Astrocyte (in vitro differentiated cells and primary cell): ENCODE data around the gene PYGB. TPM values are rescaled to one million over a fixed set of nuclear protein-coding genes. Genes with fewer than 3 reads are reported as not detected.

Experiments
- DNase-seq: peaks from one replicate; pipeline ENCODE4 v3.0.0-alpha.2; 2010; ENCODE audit warnings: low read depth
- FAIRE-seq: peaks from 2 replicates; lab custom pipeline; 2011; peaks lifted over from hg19 to GRCh38; lab: Jason Lieb, UNC
- H2AFZ ChIP-seq: 2 replicates; pipeline ENCODE4 v1.6.0; 2012; ENCODE audit warnings: low read depth, low read length, inconsistent platforms
- H3K27ac ChIP-seq: 2 replicates; pipeline ENCODE4 v1.5.1; 2011; ENCODE audit warnings: low read depth, low read length, inconsistent platforms
- H3K27me3 ChIP-seq: 2 replicates; pipeline ENCODE4 v1.6.0; 2011; ENCODE audit warnings: low read length, inconsistent platforms; ENCODE audit not compliant: insufficient read depth
- H3K36me3 ChIP-seq: 2 replicates; pipeline ENCODE4 v1.5.1; 2011; ENCODE audit warnings: low read length, inconsistent platforms; ENCODE audit not compliant: insufficient read depth
- H3K4me1 ChIP-seq: 2 replicates; pipeline ENCODE4 v1.5.1; 2011; ENCODE audit warnings: low read length, inconsistent platforms; ENCODE audit not compliant: insufficient read depth
- H3K4me2 ChIP-seq: 2 replicates; pipeline ENCODE4 v1.6.0; 2012; ENCODE audit warnings: low read length, inconsistent platforms
- H3K4me3 ChIP-seq: 2 replicates; pipeline ENCODE4 v1.5.1; 2011; ENCODE audit warnings: low read depth, mild to moderate bottlenecking, low read length, inconsistent platforms; ENCODE audit not compliant: insufficient read depth
- H3K79me2 ChIP-seq: 2 replicates; pipeline ENCODE4 v1.6.0; 2012; ENCODE audit warnings: mild to moderate bottlenecking, low read length, inconsistent platforms; ENCODE audit not compliant: insufficient read depth
- H3K9ac ChIP-seq: 2 replicates; pipeline ENCODE4 v1.6.0; 2012; ENCODE audit warnings: mild to moderate bottlenecking, low read length, inconsistent platforms
- H3K9me3 ChIP-seq: 2 replicates; pipeline ENCODE4 v1.5.1; 2012; ENCODE audit warnings: low read depth, mild to moderate bottlenecking, low read length, inconsistent platforms; ENCODE audit not compliant: insufficient read depth
- H4K20me1 ChIP-seq: 2 replicates; pipeline ENCODE4 v1.6.0; 2012; ENCODE audit warnings: low read length, inconsistent platforms; ENCODE audit not compliant: insufficient read depth
- H3K27ac Mint-ChIP-seq: one replicate; pipeline ENCODE4 v1.8.0; 2021; ENCODE audit warnings: mild to moderate bottlenecking, mixed read lengths; ENCODE audit not compliant: unreplicated experiment
- H3K27me3 Mint-ChIP-seq: one replicate; pipeline ENCODE4 v1.8.0; 2021; ENCODE audit warnings: low read depth, mixed read lengths; ENCODE audit not compliant: unreplicated experiment
- H3K36me3 Mint-ChIP-seq: one replicate; pipeline ENCODE4 v1.8.0; 2021; ENCODE audit warnings: low read depth, mixed read lengths; ENCODE audit not compliant: unreplicated experiment
- H3K4me1 Mint-ChIP-seq: one replicate; pipeline ENCODE4 v1.8.0; 2021; ENCODE audit warnings: low read depth, mixed read lengths; ENCODE audit not compliant: unreplicated experiment
- H3K4me3 Mint-ChIP-seq: one replicate; pipeline ENCODE4 v1.8.0; 2021; ENCODE audit warnings: mild to moderate bottlenecking, moderate library complexity, mixed read lengths; ENCODE audit not compliant: unreplicated experiment
- H3K9me3 Mint-ChIP-seq: one replicate; pipeline ENCODE4 v1.8.0; 2021; ENCODE audit warnings: mild to moderate bottlenecking, mixed read lengths; ENCODE audit not compliant: unreplicated experiment
- EZH2 ChIP-seq: IDR thresholded peaks from 2 replicates; pipeline ENCODE4 v1.6.1; 2012; ENCODE audit warnings: mild to moderate bottlenecking, low read length, inconsistent platforms; ENCODE audit not compliant: insufficient read depth
- total RNA-seq: library from RNA; stranded (reverse); gene quantifications from 2 replicates; pipeline ENCODE4 v1.2.1, GENCODE V29; 2021
- TF ChIP-seq, protein P1 (sequence below): IDR thresholded peaks from 2 replicates; pipeline ENCODE4 v1.5.1; 2011; ENCODE audit warnings: low read depth, mild to moderate bottlenecking, inconsistent platforms, low read length, moderate library complexity; ENCODE audit not compliant: insufficient read depth

PYGB gene
- total RNA-seq, 1 donor from 2014 or later: 206 TPM

DNA sequence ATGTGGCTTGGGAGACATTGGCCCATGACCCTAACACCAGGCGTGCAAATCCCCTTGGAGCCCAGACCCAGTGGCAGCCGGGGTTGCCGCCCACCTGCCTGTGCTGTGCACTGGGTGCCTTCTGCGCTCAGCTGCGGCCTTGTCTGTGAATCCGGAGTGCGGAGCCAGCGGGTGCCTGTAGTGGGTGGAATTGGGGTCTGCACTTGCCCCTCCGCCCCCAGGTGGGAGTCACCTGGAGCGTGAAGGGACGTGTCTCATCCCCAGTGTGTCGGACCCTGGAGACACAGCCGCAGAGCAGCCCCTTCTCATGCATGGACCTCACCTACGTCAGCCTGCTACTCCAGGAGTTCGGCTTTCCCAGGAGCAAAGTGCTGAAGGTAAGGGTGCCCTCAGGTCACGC, 22.9 kb upstream of the PYGB start:
- H3K4me2 ChIP-seq: no peak overlapping the region
- H3K4me1 Mint-ChIP-seq: peaks cover 30% of the 10 kb centered on the region
- H3K27me3 ChIP-seq: no peaks in the 10 kb centered on the region
- no peak overlapping the region for H3K4me3 ChIP-seq
- no peak overlapping the region for H3K27ac ChIP-seq
- H3K9me3 ChIP-seq: no peaks in the 10 kb centered on the region
- no peak overlapping the region for H2AFZ ChIP-seq
- peaks cover 5% of the 10 kb centered on the region for H3K36me3 Mint-ChIP-seq
- no peaks in the 10 kb centered on the region for H3K27me3 Mint-ChIP-seq
- no peak overlapping the region for H3K27ac Mint-ChIP-seq
- no peaks in the 10 kb centered on the region for H3K36me3 ChIP-seq
- no peak for TF ChIP-seq EZH2
- TF ChIP-seq, protein P1, sequence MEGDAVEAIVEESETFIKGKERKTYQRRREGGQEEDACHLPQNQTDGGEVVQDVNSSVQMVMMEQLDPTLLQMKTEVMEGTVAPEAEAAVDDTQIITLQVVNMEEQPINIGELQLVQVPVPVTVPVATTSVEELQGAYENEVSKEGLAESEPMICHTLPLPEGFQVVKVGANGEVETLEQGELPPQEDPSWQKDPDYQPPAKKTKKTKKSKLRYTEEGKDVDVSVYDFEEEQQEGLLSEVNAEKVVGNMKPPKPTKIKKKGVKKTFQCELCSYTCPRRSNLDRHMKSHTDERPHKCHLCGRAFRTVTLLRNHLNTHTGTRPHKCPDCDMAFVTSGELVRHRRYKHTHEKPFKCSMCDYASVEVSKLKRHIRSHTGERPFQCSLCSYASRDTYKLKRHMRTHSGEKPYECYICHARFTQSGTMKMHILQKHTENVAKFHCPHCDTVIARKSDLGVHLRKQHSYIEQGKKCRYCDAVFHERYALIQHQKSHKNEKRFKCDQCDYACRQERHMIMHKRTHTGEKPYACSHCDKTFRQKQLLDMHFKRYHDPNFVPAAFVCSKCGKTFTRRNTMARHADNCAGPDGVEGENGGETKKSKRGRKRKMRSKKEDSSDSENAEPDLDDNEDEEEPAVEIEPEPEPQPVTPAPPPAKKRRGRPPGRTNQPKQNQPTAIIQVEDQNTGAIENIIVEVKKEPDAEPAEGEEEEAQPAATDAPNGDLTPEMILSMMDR: no peak
- no peak overlapping the region for H3K9ac ChIP-seq
- H3K4me3 Mint-ChIP-seq: no peak overlapping the region
- no peak for DNase-seq
- H3K4me1 ChIP-seq: peaks cover 42% of the 10 kb centered on the region
- H3K9me3 Mint-ChIP-seq: no peaks in the 10 kb centered on the region
- H3K79me2 ChIP-seq: no peaks in the 10 kb centered on the region
- H4K20me1 ChIP-seq: no peaks in the 10 kb centered on the region
- no peak for FAIRE-seq

- peak overlapping the region; percentile 88 for H3K27ac Mint-ChIP-seq
- FAIRE-seq: no peak
- H3K27ac ChIP-seq: no peak overlapping the region
Observed at GRCh38 chr20:25225642-25226432, 22.0 kb upstream of the PYGB start.

More at GRCh38 chr20:25225642-25226432, 22.0 kb upstream of the PYGB start:
- TF ChIP-seq, protein P1: no peak
- TF ChIP-seq EZH2: no peak
- Mint-ChIP-seq H3K9me3 (no peaks in the 10 kb centered on the region), H3K27me3 (no peaks in the 10 kb centered on the region), H3K4me1 (peaks cover 32% of the 10 kb centered on the region), H3K36me3 (peaks cover 5% of the 10 kb centered on the region), H3K4me3 (no peak overlapping the region)
- peaks cover 42% of the 10 kb centered on the region for H3K4me1 ChIP-seq
- no peaks in the 10 kb centered on the region for H3K79me2 ChIP-seq
- H3K36me3 ChIP-seq: no peaks in the 10 kb centered on the region
- no peak for DNase-seq
- H3K4me3 ChIP-seq: no peak overlapping the region
- no peaks in the 10 kb centered on the region for H4K20me1 ChIP-seq
- no peak overlapping the region for H3K9ac ChIP-seq
- no peak overlapping the region for H3K4me2 ChIP-seq
- H2AFZ ChIP-seq: no peak overlapping the region
- H3K27me3 ChIP-seq: no peaks in the 10 kb centered on the region
- H3K9me3 ChIP-seq: no peaks in the 10 kb centered on the region
